ENCODE results near the gene SYNJ1.

The SYNJ1 gene

DNA sequence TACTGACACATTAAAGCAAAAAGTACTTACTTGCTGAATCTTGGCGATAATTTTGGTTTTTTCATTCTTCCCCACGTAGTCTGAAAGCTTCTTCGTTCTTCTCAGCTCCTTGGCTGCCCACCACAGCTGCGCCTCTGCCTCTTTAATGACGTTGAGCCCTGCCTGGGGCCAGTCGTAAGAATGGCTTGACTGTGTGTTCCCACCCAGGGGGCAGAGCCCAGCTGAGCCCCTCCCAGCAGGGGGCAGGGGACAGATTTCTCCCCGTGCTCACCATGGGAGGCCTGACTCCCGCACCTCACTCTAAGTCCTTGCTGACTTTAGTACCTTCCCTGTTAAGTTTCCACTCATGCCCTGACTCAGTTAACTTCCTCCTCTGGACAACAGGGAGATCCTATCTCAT is 124.7 kb downstream of the SYNJ1 start:
- TF ChIP-seq ZNF274 (IDR thresholded peaks at IDR 0.05; ENCODE audit: low read depth, low read length), result no peak
- no peak overlapping the region for H3K4me3 ChIP-seq (ENCODE audit: low read length)

DNA sequence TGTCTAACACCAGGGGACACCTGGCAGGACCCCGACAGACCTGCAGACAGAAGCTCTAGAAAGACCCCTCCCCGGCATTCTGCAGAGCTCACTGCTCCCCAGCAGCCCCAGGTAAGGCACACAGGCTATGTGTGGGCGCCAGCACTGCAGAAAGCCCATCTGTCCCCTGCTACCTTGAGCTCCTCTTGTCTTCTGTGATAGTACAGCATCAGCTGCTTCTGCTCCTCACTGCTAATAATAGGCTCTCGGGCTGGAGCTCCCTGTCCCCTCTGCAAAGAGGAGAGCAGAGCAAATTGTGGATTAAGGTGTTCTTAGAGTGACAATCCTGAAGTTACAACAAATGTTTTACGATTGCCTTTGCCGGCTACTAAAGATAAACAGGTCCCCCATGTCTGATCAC is 125.7 kb downstream of the SYNJ1 start:
- no peak overlapping the region for H3K4me3 ChIP-seq (ENCODE audit: low read length)
- no peak for TF ChIP-seq ZNF274 (IDR thresholded peaks at IDR 0.05; ENCODE audit: low read depth, low read length)

DNA sequence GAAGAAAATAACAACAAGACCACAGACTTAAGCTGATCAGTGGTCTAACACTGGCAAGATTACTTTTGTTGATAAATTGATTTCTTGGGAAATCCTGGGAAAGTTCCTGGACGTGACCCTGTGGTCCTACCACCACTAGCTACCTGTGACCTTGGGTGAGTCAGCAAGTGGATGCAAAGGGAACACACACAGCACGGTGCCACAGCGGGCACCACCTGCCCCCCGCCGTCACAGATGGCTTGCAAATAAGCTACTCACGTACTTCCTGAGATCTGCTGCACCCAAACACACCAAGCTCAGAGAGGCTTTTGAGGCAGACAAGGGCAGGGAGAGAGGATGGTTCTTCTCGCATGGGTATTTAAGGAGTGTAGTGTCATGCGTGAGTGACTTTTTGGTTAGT is 128.3 kb downstream of the SYNJ1 start:
- no peak for TF ChIP-seq ZNF274 (IDR thresholded peaks at IDR 0.05; ENCODE audit: low read depth, low read length)
- H3K4me3 ChIP-seq (ENCODE audit: low read length), result no peak overlapping the region

DNA sequence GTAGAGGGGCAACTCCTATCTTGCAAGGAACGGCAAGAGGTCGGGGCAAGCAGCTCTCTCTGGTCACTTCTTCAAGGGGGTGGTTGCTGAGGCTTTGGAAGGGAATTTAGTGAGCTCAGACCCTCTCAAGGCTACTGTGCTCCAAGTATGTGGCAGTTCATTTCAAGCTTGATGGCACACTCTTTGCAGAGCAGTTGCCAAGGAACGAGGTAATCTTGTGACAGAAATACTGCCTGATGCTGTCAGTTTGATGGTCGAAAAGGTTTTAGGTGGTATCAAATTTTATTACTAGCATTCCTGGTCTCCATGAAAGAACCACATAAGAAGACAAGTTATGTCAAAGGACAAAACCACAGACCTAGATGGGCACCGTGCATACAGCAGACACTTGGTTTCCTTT is 128.7 kb downstream of the SYNJ1 start:
- H3K4me3 ChIP-seq (ENCODE audit: low read length), result no peak overlapping the region
- TF ChIP-seq ZNF274 (IDR thresholded peaks at IDR 0.05; ENCODE audit: low read depth, low read length), result no peak

DNA sequence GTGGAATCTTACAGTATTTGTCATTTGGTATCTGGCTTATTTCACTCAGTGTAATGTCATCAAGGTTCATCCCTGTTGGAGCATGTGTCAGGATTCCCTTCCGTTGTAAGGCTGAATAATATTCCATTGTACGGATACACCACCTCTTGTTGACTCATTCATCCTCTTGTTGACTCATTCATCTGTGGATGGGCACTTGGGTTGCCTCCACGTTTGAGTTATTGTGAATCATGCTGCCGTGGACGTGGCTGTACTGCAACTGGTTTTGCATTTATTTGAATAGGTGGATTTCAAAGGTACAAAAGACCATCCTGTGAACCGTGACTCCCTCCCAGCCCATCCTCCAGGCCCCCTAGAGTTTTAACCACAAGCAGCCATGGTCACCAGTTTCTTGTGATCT is 130.6 kb downstream of the SYNJ1 start:
- no peak for TF ChIP-seq ZNF274 (IDR thresholded peaks at IDR 0.05; ENCODE audit: low read depth, low read length)
- H3K4me3 ChIP-seq (ENCODE audit: low read length), result no peak overlapping the region

DNA sequence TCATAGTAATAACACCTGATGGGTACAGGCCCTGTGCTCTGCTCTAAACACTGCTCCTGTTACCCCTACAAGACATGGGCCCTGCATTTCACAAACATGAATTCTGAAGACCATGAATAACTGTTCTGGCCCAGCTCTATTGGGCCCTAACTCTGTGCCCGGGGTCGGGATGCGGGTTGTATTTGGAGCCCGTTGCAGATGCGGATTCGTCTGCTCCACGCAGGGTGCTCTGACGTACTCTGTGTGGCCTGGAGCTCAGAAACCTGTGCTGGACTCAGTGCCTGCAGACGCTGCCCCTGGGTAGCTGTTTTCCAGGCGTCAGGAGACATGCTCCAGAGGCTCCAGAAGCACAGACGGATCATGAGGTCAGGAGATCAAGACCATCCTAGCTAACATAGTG is 132.4 kb downstream of the SYNJ1 start:
- no peak overlapping the region for H3K4me3 ChIP-seq (ENCODE audit: low read length)
- no peak for TF ChIP-seq ZNF274 (IDR thresholded peaks at IDR 0.05; ENCODE audit: low read depth, low read length)

DNA sequence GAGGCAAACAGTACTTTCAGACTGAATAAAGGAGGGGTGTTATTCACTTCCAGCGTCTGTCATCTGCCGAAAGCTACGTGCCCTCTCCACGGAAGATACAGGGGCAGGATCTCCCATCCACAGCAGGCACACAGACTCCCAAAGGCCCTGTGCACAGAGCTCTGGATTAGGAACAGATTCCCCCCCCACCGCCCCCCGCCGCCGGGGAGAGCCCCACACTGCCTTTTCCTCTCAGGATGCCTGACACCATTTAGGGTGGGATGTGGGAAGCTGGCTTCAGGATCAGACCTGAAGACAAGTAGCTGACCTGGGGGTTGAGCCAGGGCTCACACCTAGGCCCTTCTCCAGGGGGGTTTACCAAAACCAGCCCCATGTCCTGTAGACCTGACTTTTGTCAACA is 134.1 kb downstream of the SYNJ1 start:
- H3K4me3 ChIP-seq (ENCODE audit: low read length), result no peak overlapping the region

DNA sequence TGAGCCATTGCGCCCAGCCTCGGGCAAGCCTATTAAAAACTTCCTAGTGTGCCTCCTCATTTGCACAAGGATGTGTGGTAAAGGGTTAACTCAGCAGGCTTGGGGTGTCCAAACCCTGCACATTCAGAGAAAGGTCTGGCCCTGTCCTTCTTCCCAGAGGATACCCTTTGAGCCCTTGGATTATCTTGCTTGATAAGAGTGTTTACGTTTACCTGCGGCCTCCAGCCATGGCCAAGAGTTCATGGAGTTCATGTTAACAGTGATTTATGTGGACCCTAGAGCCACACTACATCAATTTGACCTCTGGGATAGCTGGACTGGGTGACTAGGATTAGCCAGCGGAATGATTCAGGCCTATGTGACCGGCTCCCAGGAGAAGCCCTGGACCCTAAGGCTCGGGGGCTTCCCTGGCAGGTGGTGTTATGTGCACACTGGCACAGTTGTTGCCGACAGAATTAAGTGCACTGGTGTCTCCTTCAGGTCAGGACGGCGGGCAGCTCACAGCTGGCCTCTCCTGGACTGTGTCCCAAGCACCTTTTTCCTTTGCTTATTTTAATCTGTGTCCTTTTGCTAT is 134.8 kb downstream of the SYNJ1 start:
- H3K4me3 ChIP-seq (ENCODE audit: low read length), result no peak overlapping the region
- TF ChIP-seq ZNF274 (IDR thresholded peaks at IDR 0.05; ENCODE audit: low read depth, low read length), result no peak

More for the DNA sequence above, 134.1 kb downstream of the SYNJ1 start:
- no peak for TF ChIP-seq ZNF274 (IDR thresholded peaks at IDR 0.05; ENCODE audit: low read depth, low read length)

DNA sequence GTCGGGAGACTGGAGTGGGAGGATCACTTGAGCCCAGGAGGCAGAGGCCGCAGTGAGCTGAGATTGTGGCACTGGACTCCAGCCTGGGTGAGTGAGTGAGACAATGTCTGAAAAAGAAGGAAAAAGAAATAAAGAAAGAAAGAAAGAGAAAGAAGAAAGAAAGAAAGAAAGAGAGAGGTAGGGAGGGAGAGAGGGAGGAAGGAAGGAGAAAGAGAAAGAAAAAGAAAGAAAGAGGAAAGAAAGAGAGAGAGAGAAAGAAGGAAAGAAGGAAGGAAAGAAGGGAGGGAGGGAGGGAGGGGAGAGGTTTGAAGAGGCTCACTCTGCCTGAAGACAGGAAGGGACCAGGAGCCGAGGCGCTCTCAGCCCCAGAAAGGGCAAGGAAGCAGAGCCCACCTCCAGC is 137.7 kb downstream of the SYNJ1 start:
- TF ChIP-seq ZNF274 (IDR thresholded peaks at IDR 0.05; ENCODE audit: low read depth, low read length), result no peak

DNA sequence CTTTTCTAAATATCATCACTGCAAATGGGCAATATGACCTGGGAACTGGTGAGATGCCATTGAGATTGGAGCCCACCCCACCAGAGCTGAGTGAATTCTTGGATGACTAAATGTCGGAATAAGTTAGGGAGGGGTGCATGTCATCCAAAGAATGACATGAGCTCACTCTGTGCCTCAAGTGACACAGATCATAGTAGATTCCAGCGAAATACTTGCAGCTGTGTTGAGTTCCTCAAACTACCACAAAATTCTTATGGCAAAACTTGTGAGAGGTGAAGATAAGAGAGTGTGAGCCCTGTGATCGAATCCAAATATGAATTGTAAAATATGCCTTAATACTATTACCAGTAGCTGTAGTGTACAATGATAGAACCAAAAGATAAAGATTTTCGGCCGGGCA is 140.2 kb downstream of the SYNJ1 start:
- no peak overlapping the region for H3K4me3 ChIP-seq (ENCODE audit: low read length)
- TF ChIP-seq ZNF274 (IDR thresholded peaks at IDR 0.05; ENCODE audit: low read depth, low read length), result no peak

More for the DNA sequence above, 137.7 kb downstream of the SYNJ1 start:
- H3K4me3 ChIP-seq (ENCODE audit: low read length), result no peak overlapping the region

DNA sequence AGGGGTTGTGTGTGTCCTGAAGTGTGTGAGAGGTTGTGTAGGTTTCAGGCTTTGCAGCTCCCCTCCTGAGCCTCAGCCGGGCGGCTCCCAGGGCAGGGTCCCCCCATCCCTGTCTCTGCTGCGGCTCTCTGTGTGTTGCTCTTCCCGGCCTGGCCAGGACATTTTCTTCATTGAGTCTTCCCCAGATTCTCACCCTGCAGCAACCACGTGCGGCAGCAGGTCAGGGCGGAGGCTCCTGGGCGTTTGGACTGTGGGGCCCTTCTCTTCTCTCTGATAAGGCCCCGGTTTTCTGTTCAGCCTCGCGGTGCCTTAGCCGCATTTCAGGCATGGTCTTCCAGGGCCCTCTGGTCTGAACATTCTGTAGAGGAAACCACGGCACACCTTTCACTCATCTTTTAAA is 140.7 kb downstream of the SYNJ1 start:
- H3K4me3 ChIP-seq (ENCODE audit: low read length), result no peak overlapping the region
- no peak for TF ChIP-seq ZNF274 (IDR thresholded peaks at IDR 0.05; ENCODE audit: low read depth, low read length)

DNA sequence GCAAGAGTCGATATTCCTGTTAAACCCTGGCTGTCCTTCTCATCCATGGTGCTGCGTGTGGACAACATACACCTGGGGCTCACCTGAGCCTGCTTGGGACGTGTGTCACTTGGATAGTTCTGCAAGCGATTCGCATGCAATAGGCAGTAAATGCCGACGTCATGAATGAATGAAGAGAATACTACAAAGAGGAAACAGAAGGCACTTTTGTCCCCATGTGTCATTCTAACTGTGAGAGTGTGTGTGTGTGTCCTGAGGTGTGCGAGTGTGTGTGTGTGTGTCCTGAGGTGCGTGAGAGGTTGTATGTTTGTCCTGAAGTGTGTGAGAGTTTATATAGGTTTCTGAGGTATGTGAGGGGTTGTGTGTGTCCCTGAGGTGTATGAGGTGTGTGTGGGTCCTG is 141.8 kb downstream of the SYNJ1 start:
- no peak for TF ChIP-seq ZNF274 (IDR thresholded peaks at IDR 0.05; ENCODE audit: low read depth, low read length)
- H3K4me3 ChIP-seq (ENCODE audit: low read length), result no peak overlapping the region

DNA sequence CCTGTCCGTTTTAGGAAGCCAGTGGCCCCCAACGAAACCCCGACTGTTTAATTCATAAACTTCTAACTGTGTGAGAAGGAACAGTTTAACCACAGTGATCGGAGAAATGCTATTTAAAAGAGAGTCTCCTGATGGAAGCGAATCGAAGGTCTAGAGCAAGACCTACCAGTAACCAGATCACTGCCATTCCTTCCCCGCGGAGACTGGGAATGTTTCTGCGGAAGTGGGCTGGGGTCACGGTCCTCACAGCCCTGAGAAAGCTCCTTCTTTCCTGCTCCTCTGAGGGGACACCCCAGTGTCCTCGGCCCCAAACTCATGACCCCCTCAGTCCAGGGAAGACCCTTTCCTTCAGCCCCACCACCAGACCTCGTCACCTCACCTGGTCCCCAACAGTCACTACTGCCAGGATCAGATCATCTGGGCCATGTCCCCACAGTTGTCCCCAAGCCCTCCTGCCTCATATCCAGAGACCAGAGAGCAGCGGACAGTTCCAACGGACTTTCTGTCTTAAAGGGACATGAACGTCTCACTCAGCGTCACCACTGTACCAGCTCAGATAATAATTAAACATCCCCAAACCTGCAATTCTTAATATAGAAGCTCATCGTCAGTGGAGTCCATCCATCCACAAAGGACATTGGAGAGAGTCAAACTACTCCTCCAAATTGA is 142.6 kb downstream of the SYNJ1 start, which contains the start of gene TCP10L:
Gene TCP10L (minus strand): TSS at position 482 of the 669 bp plus-strand sequence. CDS start 1,219 bp downstream, outside the sequence.
- TF ChIP-seq ZNF274 (IDR thresholded peaks at IDR 0.05; ENCODE audit: low read depth, low read length), result no peak

DNA sequence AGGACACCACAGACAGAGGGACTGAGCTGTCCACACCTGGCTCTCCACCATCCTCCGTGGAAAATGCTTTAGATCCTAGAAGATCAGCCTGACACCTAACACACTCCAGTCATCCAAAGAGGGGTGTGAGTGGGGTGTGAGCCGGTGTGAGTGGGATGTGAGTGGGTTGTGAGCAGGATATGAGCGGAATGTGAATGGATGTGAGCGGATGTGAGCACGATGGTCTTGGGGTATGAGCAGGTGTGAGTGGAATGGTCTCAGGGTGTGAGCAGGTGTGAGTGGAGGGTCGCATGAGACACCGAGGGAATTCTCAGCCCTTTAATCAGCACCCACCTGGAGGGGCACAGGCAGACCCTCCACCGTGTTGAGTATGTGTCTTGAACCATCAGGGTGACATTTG is 143.3 kb downstream of the SYNJ1 start:
- no peak for TF ChIP-seq ZNF274 (IDR thresholded peaks at IDR 0.05; ENCODE audit: low read depth, low read length)

More for the DNA sequence above, 142.6 kb downstream of the SYNJ1 start, which contains the start of gene TCP10L:
- no peak within 1 kb of the TSS for H3K4me3 ChIP-seq (ENCODE audit: low read length)

DNA sequence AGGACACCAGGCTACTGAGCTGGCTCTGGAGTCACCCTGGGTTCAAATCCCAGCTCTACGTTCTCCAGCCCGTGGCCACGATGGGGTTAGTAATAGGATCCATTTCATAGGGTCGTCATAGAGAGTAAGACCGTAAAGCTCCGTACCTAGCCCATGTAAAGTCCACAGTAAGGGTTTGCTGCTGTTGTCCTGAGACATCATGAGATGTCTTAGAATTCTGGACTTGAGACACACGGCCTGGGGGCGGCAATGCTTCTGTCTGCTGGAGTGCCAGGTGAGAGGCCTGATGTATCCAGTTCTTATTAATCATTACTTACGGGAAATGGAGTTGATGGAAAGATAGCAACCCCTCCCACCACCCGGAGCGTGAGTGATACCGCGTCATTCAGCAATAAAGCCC is 146.1 kb downstream of the SYNJ1 start:
- no peak for TF ChIP-seq ZNF274 (IDR thresholded peaks at IDR 0.05; ENCODE audit: low read depth, low read length)
- H3K4me3 ChIP-seq (ENCODE audit: low read length), result no peak overlapping the region

More for the DNA sequence above, 143.3 kb downstream of the SYNJ1 start:
- H3K4me3 ChIP-seq (ENCODE audit: low read length), result no peak overlapping the region

Data from GM08714 (cell line).